GM21367 (cell line): ENCODE data around the gene KRTAP10-1.
"Not testable (repeated sequence)": the region's sequence is repeated elsewhere in the genome, so short reads cannot be mapped to it uniquely, and the experiment has no call there.

Experiments
- ATAC-seq: cut with Tn5 transposase; IDR thresholded peaks from one replicate; pipeline ENCODE4 v1.9.1; 2021; ENCODE audit not compliant: unreplicated experiment

Gene KRTAP10-1

GRCh38 chr21:44505673-44506278 lies 34.2 kb downstream of the KRTAP10-1 start:
- no peak for ATAC-seq

- ATAC-seq, result no peak
Measured at GRCh38 chr21:44503901-44504399, 36.0 kb downstream of the KRTAP10-1 start.

GRCh38 chr21:44503006-44503889 lies 36.7 kb downstream of the KRTAP10-1 start:
- not testable (repeated sequence) for ATAC-seq

GRCh38 chr21:44502171-44502958 lies 37.6 kb downstream of the KRTAP10-1 start:
- ATAC-seq, result no peak

- ATAC-seq, result no peak
Measured at GRCh38 chr21:44500111-44500510, 39.9 kb downstream of the KRTAP10-1 start.

- ATAC-seq, result no peak
Measured at GRCh38 chr21:44499631-44500030, 40.4 kb downstream of the KRTAP10-1 start.

- ATAC-seq, result no peak
Measured at GRCh38 chr21:44499211-44499560, 40.8 kb downstream of the KRTAP10-1 start.

- no peak for ATAC-seq
Measured at GRCh38 chr21:44498280-44499210, 41.5 kb downstream of the KRTAP10-1 start.

- ATAC-seq, result no peak
Measured at GRCh38 chr21:44497703-44498126, 42.3 kb downstream of the KRTAP10-1 start.

- ATAC-seq, result no peak
Measured at GRCh38 chr21:44496564-44497550, 43.1 kb downstream of the KRTAP10-1 start.

GRCh38 chr21:44495611-44496563 lies 44.1 kb downstream of the KRTAP10-1 start:
- ATAC-seq, result no peak

GRCh38 chr21:44494956-44495355 lies 45.0 kb downstream of the KRTAP10-1 start:
- ATAC-seq, result no peak

GRCh38 chr21:44494418-44494817 lies 45.6 kb downstream of the KRTAP10-1 start:
- ATAC-seq, result no peak

GRCh38 chr21:44492567-44493385 lies 47.2 kb downstream of the KRTAP10-1 start:
- no peak for ATAC-seq

GRCh38 chr21:44490816-44491215 lies 49.2 kb downstream of the KRTAP10-1 start:
- ATAC-seq, result no peak

- ATAC-seq, result no peak
Measured at GRCh38 chr21:44490405-44490804, 49.6 kb downstream of the KRTAP10-1 start.

- no peak for ATAC-seq
Measured at GRCh38 chr21:44489962-44490361, 50.0 kb downstream of the KRTAP10-1 start.
